ENCODE measurements around the gene SH3D21.

DNA sequence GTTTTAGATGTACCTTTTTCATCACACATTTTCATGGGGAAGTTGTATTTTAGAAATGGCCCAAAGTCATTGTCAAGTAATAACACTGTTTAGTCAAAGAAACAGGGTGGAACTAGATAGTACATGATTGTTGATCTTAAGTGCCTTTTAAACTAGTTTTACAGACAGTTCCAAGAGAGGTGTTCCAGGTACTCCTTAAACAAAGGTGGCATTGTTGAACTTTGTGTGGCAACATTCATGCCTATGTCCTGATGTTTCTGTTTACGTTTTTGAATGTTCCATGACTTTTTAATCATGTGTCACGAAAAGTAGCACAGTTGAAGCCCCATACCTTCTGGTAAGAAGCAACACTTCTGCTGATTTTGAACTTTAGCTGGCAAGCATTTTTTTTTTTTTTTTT lies 9.1 kb upstream of the SH3D21 start:
- no peak for TF ChIP-seq POLR2AphosphoS5 (IDR thresholded peaks at IDR 0.05)
- TF ChIP-seq, protein P1, sequence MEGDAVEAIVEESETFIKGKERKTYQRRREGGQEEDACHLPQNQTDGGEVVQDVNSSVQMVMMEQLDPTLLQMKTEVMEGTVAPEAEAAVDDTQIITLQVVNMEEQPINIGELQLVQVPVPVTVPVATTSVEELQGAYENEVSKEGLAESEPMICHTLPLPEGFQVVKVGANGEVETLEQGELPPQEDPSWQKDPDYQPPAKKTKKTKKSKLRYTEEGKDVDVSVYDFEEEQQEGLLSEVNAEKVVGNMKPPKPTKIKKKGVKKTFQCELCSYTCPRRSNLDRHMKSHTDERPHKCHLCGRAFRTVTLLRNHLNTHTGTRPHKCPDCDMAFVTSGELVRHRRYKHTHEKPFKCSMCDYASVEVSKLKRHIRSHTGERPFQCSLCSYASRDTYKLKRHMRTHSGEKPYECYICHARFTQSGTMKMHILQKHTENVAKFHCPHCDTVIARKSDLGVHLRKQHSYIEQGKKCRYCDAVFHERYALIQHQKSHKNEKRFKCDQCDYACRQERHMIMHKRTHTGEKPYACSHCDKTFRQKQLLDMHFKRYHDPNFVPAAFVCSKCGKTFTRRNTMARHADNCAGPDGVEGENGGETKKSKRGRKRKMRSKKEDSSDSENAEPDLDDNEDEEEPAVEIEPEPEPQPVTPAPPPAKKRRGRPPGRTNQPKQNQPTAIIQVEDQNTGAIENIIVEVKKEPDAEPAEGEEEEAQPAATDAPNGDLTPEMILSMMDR (IDR thresholded peaks at IDR 0.05; ENCODE audit: poor library complexity, severe bottlenecking): no peak
- TF ChIP-seq EP300 (conservative IDR thresholded peaks at IDR 0.05; ENCODE audit: poor library complexity, severe bottlenecking): no peak
- TF ChIP-seq, protein P2, sequence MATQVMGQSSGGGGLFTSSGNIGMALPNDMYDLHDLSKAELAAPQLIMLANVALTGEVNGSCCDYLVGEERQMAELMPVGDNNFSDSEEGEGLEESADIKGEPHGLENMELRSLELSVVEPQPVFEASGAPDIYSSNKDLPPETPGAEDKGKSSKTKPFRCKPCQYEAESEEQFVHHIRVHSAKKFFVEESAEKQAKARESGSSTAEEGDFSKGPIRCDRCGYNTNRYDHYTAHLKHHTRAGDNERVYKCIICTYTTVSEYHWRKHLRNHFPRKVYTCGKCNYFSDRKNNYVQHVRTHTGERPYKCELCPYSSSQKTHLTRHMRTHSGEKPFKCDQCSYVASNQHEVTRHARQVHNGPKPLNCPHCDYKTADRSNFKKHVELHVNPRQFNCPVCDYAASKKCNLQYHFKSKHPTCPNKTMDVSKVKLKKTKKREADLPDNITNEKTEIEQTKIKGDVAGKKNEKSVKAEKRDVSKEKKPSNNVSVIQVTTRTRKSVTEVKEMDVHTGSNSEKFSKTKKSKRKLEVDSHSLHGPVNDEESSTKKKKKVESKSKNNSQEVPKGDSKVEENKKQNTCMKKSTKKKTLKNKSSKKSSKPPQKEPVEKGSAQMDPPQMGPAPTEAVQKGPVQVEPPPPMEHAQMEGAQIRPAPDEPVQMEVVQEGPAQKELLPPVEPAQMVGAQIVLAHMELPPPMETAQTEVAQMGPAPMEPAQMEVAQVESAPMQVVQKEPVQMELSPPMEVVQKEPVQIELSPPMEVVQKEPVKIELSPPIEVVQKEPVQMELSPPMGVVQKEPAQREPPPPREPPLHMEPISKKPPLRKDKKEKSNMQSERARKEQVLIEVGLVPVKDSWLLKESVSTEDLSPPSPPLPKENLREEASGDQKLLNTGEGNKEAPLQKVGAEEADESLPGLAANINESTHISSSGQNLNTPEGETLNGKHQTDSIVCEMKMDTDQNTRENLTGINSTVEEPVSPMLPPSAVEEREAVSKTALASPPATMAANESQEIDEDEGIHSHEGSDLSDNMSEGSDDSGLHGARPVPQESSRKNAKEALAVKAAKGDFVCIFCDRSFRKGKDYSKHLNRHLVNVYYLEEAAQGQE (IDR thresholded peaks at IDR 0.05; ENCODE audit: borderline replicate concordance): no peak
- no peak for TF ChIP-seq TAF1 (IDR thresholded peaks at IDR 0.05; ENCODE audit: low read depth)
- TF ChIP-seq EZH2 (IDR thresholded peaks at IDR 0.05; ENCODE audit: borderline replicate concordance, insufficient read depth, low read length, poor library complexity, severe bottlenecking): no peak
- no peak for TF ChIP-seq SMC3 (conservative IDR thresholded peaks at IDR 0.05; ENCODE audit: poor library complexity)

All from neural cell (in vitro differentiated cells).